Fibroblast of pulmonary artery (primary cell): ENCODE measurements around the gene FTO.
A peak's percentile ranks its signal among the peaks of the same experiment; 100 is the strongest.

Experiments used
- DNase-seq: peaks from one replicate; pipeline ENCODE4 v3.0.0-alpha.2; 2010; ENCODE audit warnings: low read depth
- H3K4me3 ChIP-seq: replicated peaks from 2 replicates; pipeline ENCODE4 v1.5.1; 2011; ENCODE audit warnings: low read depth, mild to moderate bottlenecking, control low read depth, low read length, moderate library complexity
- TF ChIP-seq, protein P1 (sequence below): IDR thresholded peaks from 2 replicates; pipeline ENCODE4 v1.5.1; 2011; ENCODE audit warnings: mild to moderate bottlenecking, control low read depth, low read length, inconsistent platforms; ENCODE audit errors: missing control alignments

Gene FTO

DNA sequence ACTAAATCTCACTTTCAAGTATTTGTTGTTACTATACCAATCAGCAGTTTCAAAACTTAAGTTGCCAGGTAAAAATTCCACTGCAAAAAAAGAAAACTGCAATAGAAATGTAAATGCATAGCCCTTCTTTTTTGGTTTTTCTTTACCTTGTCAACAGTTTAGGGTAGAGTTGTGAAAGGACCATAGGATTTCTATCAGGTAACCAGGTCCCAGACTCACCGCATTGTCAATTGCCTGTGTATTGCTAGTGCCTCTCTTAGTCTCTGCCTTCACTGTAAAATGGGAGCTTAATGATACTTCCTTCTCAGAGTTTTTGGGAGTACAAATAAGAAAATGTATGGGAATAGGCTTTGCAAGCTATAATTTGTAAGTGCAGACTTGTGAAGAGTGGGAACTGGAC lies 145.0 kb downstream of the FTO start:
- TF ChIP-seq, protein P1, sequence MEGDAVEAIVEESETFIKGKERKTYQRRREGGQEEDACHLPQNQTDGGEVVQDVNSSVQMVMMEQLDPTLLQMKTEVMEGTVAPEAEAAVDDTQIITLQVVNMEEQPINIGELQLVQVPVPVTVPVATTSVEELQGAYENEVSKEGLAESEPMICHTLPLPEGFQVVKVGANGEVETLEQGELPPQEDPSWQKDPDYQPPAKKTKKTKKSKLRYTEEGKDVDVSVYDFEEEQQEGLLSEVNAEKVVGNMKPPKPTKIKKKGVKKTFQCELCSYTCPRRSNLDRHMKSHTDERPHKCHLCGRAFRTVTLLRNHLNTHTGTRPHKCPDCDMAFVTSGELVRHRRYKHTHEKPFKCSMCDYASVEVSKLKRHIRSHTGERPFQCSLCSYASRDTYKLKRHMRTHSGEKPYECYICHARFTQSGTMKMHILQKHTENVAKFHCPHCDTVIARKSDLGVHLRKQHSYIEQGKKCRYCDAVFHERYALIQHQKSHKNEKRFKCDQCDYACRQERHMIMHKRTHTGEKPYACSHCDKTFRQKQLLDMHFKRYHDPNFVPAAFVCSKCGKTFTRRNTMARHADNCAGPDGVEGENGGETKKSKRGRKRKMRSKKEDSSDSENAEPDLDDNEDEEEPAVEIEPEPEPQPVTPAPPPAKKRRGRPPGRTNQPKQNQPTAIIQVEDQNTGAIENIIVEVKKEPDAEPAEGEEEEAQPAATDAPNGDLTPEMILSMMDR, result no peak
- DNase-seq, result no peak
- no peak overlapping the region for H3K4me3 ChIP-seq

DNA sequence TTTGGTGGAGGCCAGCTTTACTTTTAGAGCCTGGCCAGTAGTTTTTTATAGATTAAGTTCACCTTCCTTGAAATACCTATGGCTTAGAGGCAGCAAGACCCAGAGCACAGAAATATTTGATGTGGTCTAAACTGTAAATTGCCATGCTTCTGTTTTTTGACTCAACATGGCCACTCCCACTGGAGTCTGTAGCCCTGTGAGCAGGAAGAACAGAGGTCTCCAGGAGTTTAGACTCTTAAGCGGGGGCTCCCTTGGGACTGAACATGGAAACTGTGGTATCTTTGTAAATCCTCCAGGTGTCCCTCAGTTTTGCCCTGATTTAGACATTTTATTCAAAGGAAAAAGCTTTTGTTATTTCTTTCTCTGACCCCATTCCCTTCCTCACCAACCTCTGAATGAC lies 145.6 kb downstream of the FTO start:
- DNase-seq, result no peak
- TF ChIP-seq, protein P1, result no peak
- H3K4me3 ChIP-seq, result no peak overlapping the region

DNA sequence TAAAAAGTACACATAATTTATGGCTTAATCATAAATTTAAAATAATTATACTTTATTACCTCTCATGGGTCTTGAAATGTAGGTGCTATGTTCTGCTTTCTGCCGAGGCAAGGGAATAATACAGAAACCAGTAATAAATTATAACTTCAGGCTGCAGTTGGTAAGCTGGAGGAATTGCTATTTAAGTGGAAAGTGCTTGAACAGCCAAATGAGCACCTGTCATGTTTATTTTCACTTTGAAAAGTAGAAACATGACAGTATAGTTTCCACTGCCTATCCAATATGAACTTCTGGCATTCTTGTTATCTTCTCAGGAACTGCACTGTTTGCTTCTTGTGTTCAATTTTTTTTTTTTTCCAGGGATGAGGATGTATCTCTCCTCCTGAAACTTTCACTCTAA lies 146.0 kb downstream of the FTO start:
- TF ChIP-seq, protein P1, result no peak
- no peak for DNase-seq
- H3K4me3 ChIP-seq, result no peak overlapping the region

DNA sequence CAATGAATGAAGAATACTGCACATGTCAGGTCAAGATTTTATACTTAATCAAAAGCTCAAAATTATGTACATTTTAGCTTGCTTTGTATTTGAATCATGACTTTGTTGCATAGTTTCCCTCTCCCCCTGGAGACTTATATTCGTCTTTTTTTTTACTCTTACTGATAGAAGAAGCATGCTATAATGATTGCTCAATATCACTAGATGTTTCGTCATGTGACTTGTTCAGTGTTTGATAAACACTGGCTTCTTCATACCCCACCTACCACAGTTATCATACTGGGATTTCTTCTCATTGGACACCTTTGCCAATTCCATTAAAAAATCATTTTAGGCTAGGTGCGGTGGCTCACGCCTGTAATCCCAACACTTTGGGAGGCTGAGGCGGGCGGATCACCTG lies 148.7 kb downstream of the FTO start:
- TF ChIP-seq, protein P1, result no peak
- peak; percentile 14 for DNase-seq

DNA sequence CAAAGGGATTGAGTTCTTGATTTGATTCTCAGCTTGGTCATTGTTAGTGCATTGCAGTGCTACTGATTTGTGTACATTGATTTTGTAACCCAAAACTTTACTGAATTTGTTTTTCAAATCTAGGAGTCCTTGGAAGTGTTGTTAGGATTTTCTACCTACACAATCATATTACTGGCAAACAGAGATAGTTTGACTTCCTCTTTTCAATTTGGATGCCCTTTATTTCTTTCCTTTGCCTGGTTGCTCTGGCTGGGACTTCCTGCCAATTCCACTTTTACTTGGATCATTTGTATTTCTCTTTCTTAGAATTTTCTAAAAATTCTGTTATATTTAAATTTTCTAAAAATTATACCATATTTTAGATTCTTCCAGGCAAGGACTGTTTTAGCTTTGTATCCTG lies 151.1 kb downstream of the FTO start:
- no peak for DNase-seq
- TF ChIP-seq, protein P1, result no peak
- H3K4me3 ChIP-seq, result no peak overlapping the region

More for the DNA sequence above, 148.7 kb downstream of the FTO start:
- H3K4me3 ChIP-seq, result no peak overlapping the region

DNA sequence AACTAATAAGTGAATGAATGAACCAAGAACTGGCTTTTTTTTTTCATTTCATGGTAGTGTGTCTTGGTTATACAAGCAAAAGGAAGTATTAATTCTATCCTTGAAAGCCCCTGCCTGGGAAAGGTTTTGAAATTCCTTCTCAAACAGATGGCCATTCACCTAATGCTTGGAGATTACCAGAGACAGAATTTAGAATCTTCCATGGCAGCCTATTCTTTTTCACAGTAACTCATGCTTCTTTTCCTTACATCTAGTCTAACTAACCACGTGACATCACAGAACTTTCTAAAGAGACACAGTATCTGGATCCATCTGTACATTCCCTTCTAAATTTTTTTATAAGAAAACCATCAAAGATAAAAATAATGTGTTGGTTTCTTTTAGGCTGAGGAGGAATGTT lies 151.6 kb downstream of the FTO start:
- TF ChIP-seq, protein P1, result no peak
- H3K4me3 ChIP-seq, result no peak overlapping the region
- no peak for DNase-seq

DNA sequence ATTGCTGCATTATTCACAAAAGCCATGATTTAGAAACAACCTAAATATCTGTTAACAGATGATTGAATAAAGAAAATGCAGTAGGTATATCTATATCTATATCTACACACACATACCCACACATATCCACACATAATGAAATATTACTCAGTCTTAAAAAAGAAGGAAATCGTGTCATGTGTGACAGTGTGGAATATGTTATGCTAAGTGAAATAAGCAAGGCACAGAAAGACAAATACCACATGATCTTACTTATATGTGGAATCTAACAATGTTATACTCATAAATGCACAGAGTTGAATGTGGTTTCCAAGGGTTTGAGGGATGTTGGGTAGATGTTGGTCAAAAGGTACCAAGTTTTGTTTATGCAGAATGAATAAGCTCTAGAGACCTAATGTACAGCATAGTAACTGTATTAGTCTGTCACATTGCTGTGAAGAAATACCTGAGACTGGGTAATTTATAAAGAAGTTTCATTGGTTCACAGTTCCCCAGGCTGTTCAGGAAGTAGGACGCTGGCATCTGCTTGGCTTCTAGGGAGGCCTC lies 156.1 kb downstream of the FTO start:
- no peak overlapping the region for H3K4me3 ChIP-seq
- no peak for DNase-seq
- TF ChIP-seq, protein P1, result no peak
